HG03442 (cell line): Measurements from ENCODE around the gene PRKAR2B.
"Not testable (repeated sequence)": the region's sequence is repeated elsewhere in the genome, so short reads cannot be mapped to it uniquely, and the experiment has no call there.

Experiments
- ATAC-seq: cut with Tn5 transposase; IDR thresholded peaks from one replicate; pipeline ENCODE4 v1.9.1; 2021; ENCODE audit warnings: mild to moderate bottlenecking, moderate library complexity; ENCODE audit not compliant: unreplicated experiment

The PRKAR2B gene

GRCh38 chr7:107151538-107151937 lies 107.0 kb downstream of the PRKAR2B start:
- no peak for ATAC-seq

GRCh38 chr7:107152011-107152410 lies 107.5 kb downstream of the PRKAR2B start:
- no peak for ATAC-seq

GRCh38 chr7:107154826-107155225 lies 110.3 kb downstream of the PRKAR2B start:
- ATAC-seq = no peak

- ATAC-seq = not testable (repeated sequence)
Measured at GRCh38 chr7:107155726-107156125, 111.2 kb downstream of the PRKAR2B start.

DNA sequence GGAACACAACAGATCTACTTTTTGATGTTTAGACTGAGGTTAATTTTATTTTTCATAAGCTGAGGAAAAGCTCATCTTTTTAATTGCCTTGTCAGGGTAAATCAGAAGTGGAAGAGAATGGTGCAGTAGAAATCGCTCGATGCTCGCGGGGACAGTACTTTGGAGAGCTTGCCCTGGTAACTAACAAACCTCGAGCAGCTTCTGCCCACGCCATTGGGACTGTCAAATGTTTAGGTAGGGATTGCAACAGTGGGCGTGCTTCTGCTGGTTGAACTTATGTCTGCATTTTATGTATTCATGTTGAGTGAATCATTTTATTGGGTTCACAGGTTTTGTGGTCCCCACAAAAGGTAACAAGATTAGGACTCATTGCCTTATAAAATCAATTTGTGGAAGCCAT lies 112.6 kb downstream of the PRKAR2B start:
- ATAC-seq = no peak

DNA sequence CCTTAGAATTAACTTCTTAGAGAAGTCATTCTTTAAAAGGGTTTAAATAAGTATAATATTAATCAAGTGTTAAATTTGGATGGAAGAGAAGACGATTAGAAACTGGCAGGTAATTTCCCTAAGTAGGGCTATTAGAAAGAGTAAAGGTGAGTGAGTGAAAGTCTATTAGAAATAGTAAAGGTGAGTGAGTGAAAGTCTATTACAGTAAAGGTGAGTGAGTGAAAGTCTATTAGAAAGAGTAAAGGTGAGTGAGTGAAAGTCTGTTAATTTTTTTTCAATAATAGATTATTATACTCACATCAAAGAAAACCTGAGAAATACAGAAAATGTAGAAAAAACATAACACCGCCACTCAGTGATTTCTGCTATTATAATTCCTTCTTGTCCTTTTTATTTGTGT lies 113.5 kb downstream of the PRKAR2B start:
- no peak for ATAC-seq

DNA sequence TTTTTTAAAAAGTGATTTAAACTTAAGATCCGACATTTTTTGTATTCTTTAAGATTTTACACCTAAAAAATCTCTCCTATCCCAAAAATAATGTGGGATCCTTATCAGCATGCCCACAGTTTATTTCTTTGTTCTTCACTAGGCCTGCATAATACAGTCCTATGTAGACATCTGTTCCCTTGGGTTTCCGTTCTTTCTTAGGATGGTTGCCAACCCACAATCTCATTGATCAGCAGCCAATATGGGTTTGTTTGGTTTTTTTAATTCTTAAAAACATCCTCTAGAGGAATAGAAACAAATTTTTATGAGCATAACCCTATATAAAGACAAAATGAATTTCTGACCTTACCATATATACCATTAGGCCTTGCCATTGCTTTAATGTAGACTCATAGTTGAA lies 115.9 kb downstream of the PRKAR2B start:
- no peak for ATAC-seq

GRCh38 chr7:107161415-107161814 lies 116.9 kb downstream of the PRKAR2B start:
- no peak for ATAC-seq

GRCh38 chr7:107162475-107162874 lies 118.0 kb downstream of the PRKAR2B start:
- ATAC-seq = no peak

GRCh38 chr7:107164092-107164491 lies 119.6 kb downstream of the PRKAR2B start:
- no peak for ATAC-seq

GRCh38 chr7:107165341-107165740 lies 120.8 kb downstream of the PRKAR2B start:
- ATAC-seq = no peak

GRCh38 chr7:107166736-107167426 lies 122.4 kb downstream of the PRKAR2B start:
- ATAC-seq = no peak

DNA sequence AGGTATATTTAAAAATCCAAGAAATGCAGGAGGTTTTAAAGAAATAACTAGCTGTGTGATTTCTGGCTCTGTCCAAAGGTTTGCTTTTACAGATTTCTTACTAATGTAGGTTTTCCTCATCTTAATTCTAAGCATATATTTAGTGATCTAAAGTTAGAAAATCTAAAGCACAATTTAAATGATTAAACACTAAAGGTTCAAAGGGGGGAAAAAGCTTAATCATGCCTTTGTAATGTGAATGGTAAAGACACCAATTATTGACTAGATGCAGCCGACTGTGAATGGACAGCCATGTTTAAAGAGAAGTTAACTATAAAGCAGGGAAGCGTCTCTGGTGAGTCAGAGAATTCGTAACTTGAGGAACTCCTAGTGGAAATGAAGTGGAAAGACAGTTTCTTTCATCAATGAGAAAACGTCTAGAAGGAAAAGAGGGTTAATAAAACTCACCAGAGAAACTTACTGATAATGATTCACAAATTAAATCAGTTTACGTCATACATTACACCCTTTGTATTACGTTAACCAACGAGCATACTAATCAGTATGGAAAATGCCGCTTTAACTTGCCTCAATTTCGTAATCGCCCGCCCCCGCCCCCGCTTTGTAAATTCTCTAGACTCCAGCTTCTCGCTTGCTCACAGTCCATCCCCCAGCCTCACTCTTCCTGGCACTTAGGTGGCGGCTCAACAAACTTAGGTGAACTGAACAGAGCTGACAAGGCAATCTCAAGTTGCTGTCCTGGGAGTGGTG lies 123.2 kb downstream of the PRKAR2B start:
- ATAC-seq = no peak

DNA sequence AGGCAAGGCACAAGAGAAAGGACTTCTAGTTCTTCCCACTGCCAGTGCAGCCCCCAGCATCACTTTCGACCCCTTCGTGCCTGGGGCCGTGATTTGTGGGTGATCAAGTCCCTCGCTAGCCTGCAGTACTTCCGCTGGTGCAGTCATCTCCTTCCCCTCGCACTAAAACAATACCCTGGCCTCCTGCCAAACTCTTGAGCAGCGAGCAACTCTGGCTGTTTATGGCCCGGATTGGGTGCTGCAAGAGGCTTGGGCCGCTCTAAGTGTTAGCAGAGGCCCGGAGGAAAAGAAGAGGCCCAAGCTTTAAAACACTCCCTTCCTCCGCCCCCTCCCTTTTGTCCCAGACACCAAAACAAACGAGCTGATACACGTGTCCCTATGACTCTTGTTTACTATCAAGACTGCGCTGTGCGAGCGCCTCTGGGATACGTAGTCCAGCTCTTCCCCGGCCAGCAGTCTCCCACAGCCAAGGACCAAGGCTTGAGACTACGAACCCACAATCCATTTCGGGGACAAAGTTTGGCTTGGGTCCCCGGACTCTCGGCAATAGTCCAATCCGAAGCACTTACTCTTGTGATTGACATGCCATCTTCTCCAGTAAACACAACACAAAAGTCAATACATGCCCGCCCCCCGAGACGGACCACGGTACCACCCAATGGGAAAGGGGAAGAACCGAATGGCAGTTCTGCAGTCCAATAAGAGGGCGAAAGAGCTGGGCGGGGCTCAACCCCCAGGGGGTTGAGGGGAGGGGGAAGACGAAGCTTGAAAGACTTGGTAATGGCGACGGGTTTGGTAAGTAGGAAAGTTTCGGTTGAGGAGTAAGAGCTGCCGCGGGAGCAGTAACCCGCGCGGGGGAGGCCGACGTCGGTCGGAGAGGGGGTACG lies 124.0 kb downstream of the PRKAR2B start, which contains the start of gene HBP1:
TSS of gene HBP1 (plus strand) at position 771 of the 887 bp plus-strand sequence. CDS start 10,891 bp downstream, outside the sequence.
- peak; percentile 82 for ATAC-seq

DNA sequence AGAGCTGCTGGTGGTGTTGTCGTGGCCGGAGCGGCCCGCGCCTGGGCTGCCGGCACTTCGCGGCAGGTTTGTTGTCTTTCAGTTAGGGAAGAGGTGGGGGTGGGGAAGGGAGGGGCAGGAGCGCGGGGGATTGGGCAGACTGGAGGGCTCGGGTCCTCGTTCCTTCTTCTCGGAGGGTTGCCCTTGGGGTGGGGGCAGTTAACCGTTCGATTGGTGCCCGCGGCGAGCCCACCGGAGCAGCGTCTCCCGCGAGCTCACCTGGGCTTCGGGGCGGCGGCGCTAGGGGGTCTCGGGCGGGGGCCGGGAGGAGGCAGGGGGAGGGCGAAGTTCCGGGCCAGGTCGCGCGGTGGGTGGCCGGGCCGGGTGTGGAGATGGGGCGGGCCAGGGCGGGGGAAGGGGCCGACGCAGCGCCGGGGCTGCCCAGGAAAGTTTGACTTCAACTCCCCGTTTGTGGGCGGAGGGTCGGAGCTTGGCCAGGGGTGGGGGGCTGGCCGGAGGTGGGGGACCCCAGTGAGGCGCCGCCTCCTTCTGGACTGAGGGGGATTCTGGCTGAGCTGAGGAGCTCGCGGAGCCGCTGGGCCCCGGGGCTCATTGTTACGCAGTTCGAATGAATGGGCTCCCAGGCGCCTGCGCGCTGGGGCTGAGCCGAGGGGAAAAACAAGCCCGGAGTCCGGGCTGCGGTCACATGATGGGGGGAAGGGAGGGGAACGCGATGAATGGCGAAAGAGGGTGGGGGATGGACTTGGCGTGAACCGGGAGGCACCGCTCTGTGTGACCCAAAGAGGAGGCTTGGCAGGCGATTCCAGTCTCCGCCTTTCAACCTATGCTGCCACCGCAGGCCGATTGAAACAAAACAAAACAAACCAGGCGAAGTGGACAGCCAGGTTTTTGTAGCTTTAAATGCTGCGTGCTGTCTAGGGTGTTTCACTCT lies 124.9 kb downstream of the PRKAR2B start:
- peak; percentile 22 for ATAC-seq

DNA sequence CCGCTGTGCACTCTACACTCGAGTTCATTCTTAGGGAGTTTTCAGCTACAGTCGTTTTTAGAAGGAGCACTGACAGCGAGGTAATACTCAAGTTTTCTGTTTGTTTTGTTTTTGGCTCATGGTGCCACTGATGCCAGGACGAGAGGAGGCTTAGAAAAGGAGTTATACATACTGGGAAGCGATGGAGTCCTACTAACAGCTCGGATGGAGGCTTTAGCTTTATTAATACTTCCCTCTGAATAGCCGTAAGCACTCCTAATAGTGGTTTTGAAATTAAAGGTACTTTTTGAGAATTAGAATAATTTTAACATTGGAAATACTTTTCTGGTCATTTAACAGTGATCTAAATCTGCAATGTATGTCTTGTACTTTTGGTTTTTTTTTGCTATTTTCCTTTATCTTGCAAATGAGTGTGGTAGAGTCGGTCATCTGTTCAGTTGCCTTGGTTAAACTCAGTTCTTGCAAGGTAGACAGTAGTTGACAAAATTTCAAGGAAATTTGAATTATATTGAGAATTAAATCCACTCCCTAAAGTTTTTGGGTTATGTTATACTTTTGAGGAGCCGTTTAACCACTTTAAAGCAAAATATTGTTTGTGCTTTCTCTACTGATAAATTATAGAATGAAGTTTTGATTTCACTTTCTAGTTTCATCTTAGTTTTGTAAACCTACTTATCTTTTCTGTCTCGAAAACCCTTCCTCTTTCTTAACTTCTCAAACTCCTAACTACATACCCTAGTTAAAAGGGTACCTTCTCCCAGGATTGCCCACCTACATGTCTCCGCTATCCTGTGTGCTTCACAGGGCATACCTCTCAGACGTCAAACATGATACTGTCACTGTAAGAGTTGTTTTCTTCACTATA lies 125.8 kb downstream of the PRKAR2B start:
- no peak for ATAC-seq

DNA sequence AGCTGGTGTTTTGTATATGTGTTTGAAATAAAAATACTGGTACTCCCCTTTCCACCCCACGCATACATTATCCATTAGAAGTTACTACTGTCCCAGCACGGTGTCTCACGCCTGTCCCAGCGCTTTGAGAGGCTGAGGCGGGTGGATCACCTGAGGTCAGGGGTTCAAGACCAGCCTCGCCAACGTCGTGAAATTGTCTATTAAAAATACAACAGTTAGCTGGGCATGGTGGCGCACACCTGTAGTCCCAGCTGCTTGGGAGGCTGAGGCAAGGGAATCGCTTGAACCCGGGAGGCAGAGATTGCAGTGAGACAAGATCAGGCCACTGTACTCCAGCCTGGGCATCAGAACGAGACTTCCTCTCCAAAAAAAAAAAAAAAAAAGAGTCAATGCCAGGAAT lies 127.0 kb downstream of the PRKAR2B start:
- ATAC-seq = no peak

- ATAC-seq = no peak
Measured at GRCh38 chr7:107172276-107173032, 127.9 kb downstream of the PRKAR2B start.

DNA sequence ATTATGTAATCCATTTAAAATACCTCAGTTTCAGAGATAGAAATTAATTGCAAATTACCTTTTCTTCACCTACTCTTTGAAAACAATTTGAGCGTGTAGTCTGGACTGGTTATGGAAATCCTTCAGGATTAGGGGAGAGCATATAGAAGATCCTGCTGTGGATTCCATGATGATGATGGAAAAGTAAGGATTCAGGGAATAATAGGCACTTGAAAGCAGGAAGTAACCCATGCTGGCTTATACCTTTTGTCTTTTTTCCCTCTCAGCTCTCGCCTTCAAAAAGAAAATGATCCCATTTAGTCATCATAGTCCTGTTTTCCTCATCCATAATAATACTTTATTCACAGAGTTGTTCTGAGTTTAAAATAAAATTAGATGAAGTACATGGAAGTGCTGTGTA lies 128.7 kb downstream of the PRKAR2B start:
- no peak for ATAC-seq
